ENCODE measurements around the gene PTPN3.

PTPN3 gene

DNA sequence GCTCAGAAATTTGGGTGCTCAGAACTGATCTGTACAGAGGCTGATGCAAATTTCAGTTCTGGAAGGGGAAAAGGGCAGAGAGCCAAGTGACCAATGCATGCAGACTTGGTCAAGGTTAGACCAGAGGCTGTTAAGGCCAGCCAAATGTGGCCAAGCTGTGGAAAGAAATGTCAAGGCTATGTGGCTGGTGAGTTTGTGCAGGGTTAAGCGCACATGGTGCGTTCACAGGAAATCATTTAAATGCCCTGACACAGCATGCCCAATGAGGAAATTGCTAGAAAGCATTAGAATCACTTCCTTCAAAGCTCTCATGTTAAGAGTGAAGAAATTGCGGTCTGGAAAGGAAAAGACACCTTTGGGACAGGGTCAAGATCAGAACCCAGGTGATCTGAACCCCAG is 58.0 kb downstream of the PTPN3 start:
- Histone ChIP-seq H3K27ac (ENCODE audit: low read depth, low read length) (no peak overlapping the region), H3F3A (ENCODE audit: insufficient read depth) (no peaks in the 10 kb centered on the region), H3K4me3 (ENCODE audit: insufficient read depth, low read length, poor library complexity, severe bottlenecking) (no peak overlapping the region), H3K9me3 (ENCODE audit: insufficient read depth, low read length) (no peaks in the 10 kb centered on the region), H2AFZ (ENCODE audit: low read depth, low read length, severe bottlenecking) (no peak overlapping the region), H4K20me1 (ENCODE audit: low read depth, low read length) (no peaks in the 10 kb centered on the region), H3K4me2 (ENCODE audit: low read depth, low read length, poor library complexity, severe bottlenecking) (no peak overlapping the region), H3K27me3 (ENCODE audit: low read length) (no peaks in the 10 kb centered on the region), H3K79me2 (ENCODE audit: insufficient read depth, low read length) (no peaks in the 10 kb centered on the region), H3K9ac (ENCODE audit: low read length) (no peak overlapping the region), H3K36me3 (ENCODE audit: low read length) (no peaks in the 10 kb centered on the region), H3K9me2 (replicated peaks; ENCODE audit: insufficient read depth, low read length) (no peaks in the 10 kb centered on the region)
- TF ChIP-seq CTCF (IDR thresholded peaks at IDR 0.05; ENCODE audit: insufficient read depth, low read length, poor library complexity, severe bottlenecking) (no peak), EZH2phosphoT487 (conservative IDR thresholded peaks at IDR 0.05; ENCODE audit: low read length) (no peak)

GRCh38 chr9:109439378-109440116 is 58.6 kb downstream of the PTPN3 start:
- no peak overlapping the region for H2AFZ ChIP-seq (ENCODE audit: low read depth, low read length, severe bottlenecking)
- no peaks in the 10 kb centered on the region for H3K79me2 ChIP-seq (ENCODE audit: insufficient read depth, low read length)
- H3K27ac ChIP-seq (ENCODE audit: low read depth, low read length): no peak overlapping the region
- H4K20me1 ChIP-seq (ENCODE audit: low read depth, low read length): no peaks in the 10 kb centered on the region
- H3K9me2 ChIP-seq (replicated peaks; ENCODE audit: insufficient read depth, low read length): no peaks in the 10 kb centered on the region
- no peaks in the 10 kb centered on the region for H3K9me3 ChIP-seq (ENCODE audit: insufficient read depth, low read length)
- no peaks in the 10 kb centered on the region for H3K27me3 ChIP-seq (ENCODE audit: low read length)
- no peaks in the 10 kb centered on the region for H3K36me3 ChIP-seq (ENCODE audit: low read length)
- TF ChIP-seq CTCF (IDR thresholded peaks at IDR 0.05; ENCODE audit: insufficient read depth, low read length, poor library complexity, severe bottlenecking): no peak
- no peak overlapping the region for H3K9ac ChIP-seq (ENCODE audit: low read length)
- no peak overlapping the region for H3K4me3 ChIP-seq (ENCODE audit: insufficient read depth, low read length, poor library complexity, severe bottlenecking)
- no peaks in the 10 kb centered on the region for H3F3A ChIP-seq (ENCODE audit: insufficient read depth)
- H3K4me2 ChIP-seq (ENCODE audit: low read depth, low read length, poor library complexity, severe bottlenecking): no peak overlapping the region

GRCh38 chr9:109437286-109437685 is 60.8 kb downstream of the PTPN3 start:
- Histone ChIP-seq H3K27me3 (ENCODE audit: low read length) (no peaks in the 10 kb centered on the region), H3K4me3 (ENCODE audit: insufficient read depth, low read length, poor library complexity, severe bottlenecking) (no peak overlapping the region), H3K36me3 (ENCODE audit: low read length) (no peaks in the 10 kb centered on the region), H2AFZ (ENCODE audit: low read depth, low read length, severe bottlenecking) (no peak overlapping the region), H4K20me1 (ENCODE audit: low read depth, low read length) (no peaks in the 10 kb centered on the region), H3K4me2 (ENCODE audit: low read depth, low read length, poor library complexity, severe bottlenecking) (no peak overlapping the region), H3K9me2 (replicated peaks; ENCODE audit: insufficient read depth, low read length) (no peaks in the 10 kb centered on the region), H3K27ac (ENCODE audit: low read depth, low read length) (no peak overlapping the region), H3K9me3 (ENCODE audit: insufficient read depth, low read length) (no peaks in the 10 kb centered on the region), H3F3A (ENCODE audit: insufficient read depth) (no peaks in the 10 kb centered on the region), H3K79me2 (ENCODE audit: insufficient read depth, low read length) (no peaks in the 10 kb centered on the region), H3K9ac (ENCODE audit: low read length) (no peak overlapping the region)
- TF ChIP-seq EZH2phosphoT487 (conservative IDR thresholded peaks at IDR 0.05; ENCODE audit: low read length): no peak
- no peak for TF ChIP-seq CTCF (IDR thresholded peaks at IDR 0.05; ENCODE audit: insufficient read depth, low read length, poor library complexity, severe bottlenecking)

All from SU-DHL-6 (cell line).